GM12874 (cell line): Measurements from ENCODE around the gene LRRC9.

Experiments used
- CTCF ChIP-seq: IDR thresholded peaks from 2 replicates; pipeline ENCODE4 v1.5.1; 2011; ENCODE audit warnings: low read depth, mild to moderate bottlenecking, control low read depth, low read length, moderate library complexity; ENCODE audit not compliant: insufficient read depth

LRRC9 gene

GRCh38 chr14:59961518-59962062 is 41.6 kb downstream of the LRRC9 start:
- TF ChIP-seq CTCF = no peak

GRCh38 chr14:59964251-59965007 is 44.5 kb downstream of the LRRC9 start:
- TF ChIP-seq CTCF = no peak

- no peak for TF ChIP-seq CTCF
These were observed 49.4 kb downstream of the LRRC9 start for GRCh38 chr14:59969319-59969718.

GRCh38 chr14:59981564-59981963 is 61.6 kb downstream of the LRRC9 start:
- TF ChIP-seq CTCF = no peak

GRCh38 chr14:59983048-59983447 is 63.1 kb downstream of the LRRC9 start:
- TF ChIP-seq CTCF = no peak

GRCh38 chr14:59986556-59987059 is 66.7 kb downstream of the LRRC9 start:
- TF ChIP-seq CTCF = no peak

GRCh38 chr14:59997449-59997848 is 77.5 kb downstream of the LRRC9 start:
- no peak for TF ChIP-seq CTCF
